Activated CD8-positive, alpha-beta memory T cell treated with anti-CD3 and anti-CD28 coated beads, Interleukin-2, amount 10 ng/mL, durations not matched to agents 7 days and 5 days (primary cell): ENCODE measurements around the gene TDRD3. TPM values are rescaled to one million over a fixed set of nuclear protein-coding genes. Genes with fewer than 3 reads are reported as not detected.

Source experiments
- ATAC-seq: fragments of 150-1000 bp; cut with Tn5 transposase; one replicate; pipeline ENCODE4 v1.10.0; 2021; ENCODE audit warnings: moderate library complexity
- CTCF ChIA-PET: fragments of 350-600 bp; sonication (Branson Sonifier 250); formaldehyde crosslinking; loops from one replicate; lab custom pipeline; 2021; ENCODE audit warnings: antibody characterized with exemption; lab: Charles Lee
- DNase-seq: peaks from one replicate; pipeline ENCODE4 v3.0.0-alpha.2; 2020
- H3K27ac Mint-ChIP-seq: one replicate; pipeline ENCODE4 v1.8.0; 2021; ENCODE audit warnings: mild to moderate bottlenecking, mixed read lengths
- H3K27me3 Mint-ChIP-seq: one replicate; pipeline ENCODE4 v1.8.0; 2021; ENCODE audit warnings: mixed read lengths
- H3K36me3 Mint-ChIP-seq: one replicate; pipeline ENCODE4 v1.8.0; 2021; ENCODE audit warnings: mild to moderate bottlenecking, mixed read lengths
- H3K4me1 Mint-ChIP-seq: one replicate; pipeline ENCODE4 v1.8.0; 2021; ENCODE audit warnings: mixed read lengths
- H3K4me3 Mint-ChIP-seq: one replicate; pipeline ENCODE4 v1.8.0; 2021; ENCODE audit warnings: mild to moderate bottlenecking, moderate library complexity, mixed read lengths
- H3K9me3 Mint-ChIP-seq: one replicate; pipeline ENCODE4 v1.8.0; 2022; ENCODE audit warnings: low read depth, mixed read lengths
- total RNA-seq, 2 experiments: library from RNA; stranded (reverse); gene quantifications; one replicate each; pipeline ENCODE4 v1.2.3, GENCODE V29; 2021

The TDRD3 gene
- total RNA-seq, 2 experiments from 2014 or later, result 25.0 to 26.1 TPM

GRCh38 chr13:60575142-60575541 lies 178.1 kb downstream of the TDRD3 start:
- CTCF ChIA-PET, result no interaction called here
- no peak for ATAC-seq
- H3K27ac Mint-ChIP-seq, result no peak overlapping the region

GRCh38 chr13:60577761-60578160 lies 180.7 kb downstream of the TDRD3 start:
- Mint-ChIP-seq H3K4me3 (no peak overlapping the region), H3K36me3 (peaks cover 6% of the 10 kb centered on the region), H3K27me3 (no peaks in the 10 kb centered on the region), H3K27ac (no peak overlapping the region), H3K4me1 (no peaks in the 10 kb centered on the region), H3K9me3 (no peaks in the 10 kb centered on the region)
- CTCF ChIA-PET, result no interaction called here
- no peak for DNase-seq
- no peak for ATAC-seq

More at GRCh38 chr13:60575142-60575541, 178.1 kb downstream of the TDRD3 start:
- DNase-seq, result no peak
- peaks cover 11% of the 10 kb centered on the region for H3K36me3 Mint-ChIP-seq
- no peaks in the 10 kb centered on the region for H3K4me1 Mint-ChIP-seq
- no peaks in the 10 kb centered on the region for H3K27me3 Mint-ChIP-seq
- H3K9me3 Mint-ChIP-seq, result peaks cover 2% of the 10 kb centered on the region
- no peak overlapping the region for H3K4me3 Mint-ChIP-seq

- no peak for ATAC-seq
- no peak overlapping the region for H3K4me3 Mint-ChIP-seq
- CTCF ChIA-PET, result interaction anchor here (0.7 kb wide), 1 partner anchor 110 kb away, joined by 3 read pairs; no protein-coding TSS in a partner anchor
Observed at GRCh38 chr13:60583196-60583888, 186.3 kb downstream of the TDRD3 start.

GRCh38 chr13:60583911-60584753 lies 187.1 kb downstream of the TDRD3 start:
- DNase-seq (no peak), ATAC-seq (no peak)
- Mint-ChIP-seq H3K27ac (no peak overlapping the region), H3K9me3 (peaks cover 2% of the 10 kb centered on the region), H3K27me3 (no peaks in the 10 kb centered on the region), H3K4me3 (no peak overlapping the region), H3K36me3 (no peaks in the 10 kb centered on the region), H3K4me1 (peaks cover 6% of the 10 kb centered on the region)
- CTCF ChIA-PET, result interaction anchor here (0.7 kb wide), 1 partner anchor 111 kb away, joined by 3 read pairs; no protein-coding TSS in a partner anchor

More at GRCh38 chr13:60583196-60583888, 186.3 kb downstream of the TDRD3 start:
- no peak overlapping the region for H3K27ac Mint-ChIP-seq
- no peaks in the 10 kb centered on the region for H3K36me3 Mint-ChIP-seq
- peaks cover 6% of the 10 kb centered on the region for H3K4me1 Mint-ChIP-seq
- H3K27me3 Mint-ChIP-seq, result no peaks in the 10 kb centered on the region
- peaks cover 2% of the 10 kb centered on the region for H3K9me3 Mint-ChIP-seq
- DNase-seq, result no peak

GRCh38 chr13:60584976-60585375 lies 188.0 kb downstream of the TDRD3 start:
- DNase-seq (no peak), ATAC-seq (no peak)
- H3K27me3 Mint-ChIP-seq, result no peaks in the 10 kb centered on the region
- no peak overlapping the region for H3K27ac Mint-ChIP-seq
- H3K4me3 Mint-ChIP-seq, result no peak overlapping the region
- H3K9me3 Mint-ChIP-seq, result peaks cover 2% of the 10 kb centered on the region
- peaks cover 6% of the 10 kb centered on the region for H3K4me1 Mint-ChIP-seq
- CTCF ChIA-PET, result no interaction called here
- no peaks in the 10 kb centered on the region for H3K36me3 Mint-ChIP-seq

GRCh38 chr13:60590800-60591747 lies 194.1 kb downstream of the TDRD3 start:
- ATAC-seq (no peak), DNase-seq (peak; percentile 42)
- no peaks in the 10 kb centered on the region for H3K9me3 Mint-ChIP-seq
- no peak overlapping the region for H3K4me3 Mint-ChIP-seq
- CTCF ChIA-PET, result no interaction called here
- H3K4me1 Mint-ChIP-seq, result peaks cover 3% of the 10 kb centered on the region
- no peaks in the 10 kb centered on the region for H3K36me3 Mint-ChIP-seq
- no peak overlapping the region for H3K27ac Mint-ChIP-seq
- H3K27me3 Mint-ChIP-seq, result peaks cover 2% of the 10 kb centered on the region

GRCh38 chr13:60603049-60603448 lies 206.0 kb downstream of the TDRD3 start:
- H3K4me3 Mint-ChIP-seq, result no peak overlapping the region
- no peak overlapping the region for H3K27ac Mint-ChIP-seq
- H3K9me3 Mint-ChIP-seq, result no peaks in the 10 kb centered on the region
- peaks cover 5% of the 10 kb centered on the region for H3K27me3 Mint-ChIP-seq
- CTCF ChIA-PET, result no interaction called here
- H3K4me1 Mint-ChIP-seq, result peaks cover 6% of the 10 kb centered on the region
- no peaks in the 10 kb centered on the region for H3K36me3 Mint-ChIP-seq
- ATAC-seq (no peak), DNase-seq (no peak)

GRCh38 chr13:60604058-60604457 lies 207.0 kb downstream of the TDRD3 start:
- no peaks in the 10 kb centered on the region for H3K9me3 Mint-ChIP-seq
- H3K27me3 Mint-ChIP-seq, result peaks cover 5% of the 10 kb centered on the region
- CTCF ChIA-PET, result no interaction called here
- H3K4me3 Mint-ChIP-seq, result no peak overlapping the region
- H3K4me1 Mint-ChIP-seq, result peaks cover 6% of the 10 kb centered on the region
- DNase-seq (no peak), ATAC-seq (no peak)
- H3K27ac Mint-ChIP-seq, result no peak overlapping the region
- H3K36me3 Mint-ChIP-seq, result no peaks in the 10 kb centered on the region

- ATAC-seq (no peak), DNase-seq (no peak)
- no peaks in the 10 kb centered on the region for H3K9me3 Mint-ChIP-seq
- no peak overlapping the region for H3K27ac Mint-ChIP-seq
- no peak overlapping the region for H3K4me3 Mint-ChIP-seq
- H3K27me3 Mint-ChIP-seq, result peaks cover 10% of the 10 kb centered on the region
- H3K36me3 Mint-ChIP-seq, result no peaks in the 10 kb centered on the region
- CTCF ChIA-PET, result no interaction called here
- H3K4me1 Mint-ChIP-seq, result peaks cover 6% of the 10 kb centered on the region
Observed at GRCh38 chr13:60608954-60609353, 211.9 kb downstream of the TDRD3 start.

- H3K4me3 Mint-ChIP-seq, result no peak overlapping the region
- no peaks in the 10 kb centered on the region for H3K4me1 Mint-ChIP-seq
- no peaks in the 10 kb centered on the region for H3K36me3 Mint-ChIP-seq
- H3K27me3 Mint-ChIP-seq, result peaks cover 15% of the 10 kb centered on the region
- H3K27ac Mint-ChIP-seq, result no peak overlapping the region
- DNase-seq, result no peak
- CTCF ChIA-PET, result no interaction called here
- no peak for ATAC-seq
- no peaks in the 10 kb centered on the region for H3K9me3 Mint-ChIP-seq
Observed at GRCh38 chr13:60611523-60611922, 214.5 kb downstream of the TDRD3 start.

GRCh38 chr13:60612593-60612992 lies 215.6 kb downstream of the TDRD3 start:
- Mint-ChIP-seq H3K4me1 (no peaks in the 10 kb centered on the region), H3K36me3 (no peaks in the 10 kb centered on the region), H3K27ac (no peak overlapping the region), H3K4me3 (no peak overlapping the region), H3K9me3 (no peaks in the 10 kb centered on the region), H3K27me3 (peaks cover 15% of the 10 kb centered on the region)
- DNase-seq (no peak), ATAC-seq (no peak)
- CTCF ChIA-PET, result no interaction called here

GRCh38 chr13:60613080-60613479 lies 216.1 kb downstream of the TDRD3 start:
- H3K9me3 Mint-ChIP-seq, result no peaks in the 10 kb centered on the region
- no peak for ATAC-seq
- no peaks in the 10 kb centered on the region for H3K4me1 Mint-ChIP-seq
- H3K36me3 Mint-ChIP-seq, result no peaks in the 10 kb centered on the region
- H3K4me3 Mint-ChIP-seq, result no peak overlapping the region
- DNase-seq, result no peak
- H3K27ac Mint-ChIP-seq, result no peak overlapping the region
- peaks cover 15% of the 10 kb centered on the region for H3K27me3 Mint-ChIP-seq
- CTCF ChIA-PET, result no interaction called here
